K562 (cell line): Measurements from ENCODE around the gene SPATC1L. TPM values are rescaled to one million over a fixed set of nuclear protein-coding genes. Genes with fewer than 3 reads are reported as not detected.
"Not testable (repeated sequence)": the region's sequence is repeated elsewhere in the genome, so short reads cannot be mapped to it uniquely, and the experiment has no call there.

Experiments used
- ATAC-seq: fragments of 200-7000 bp; cut with Tn5 transposase; 3 replicates; pipeline ENCODE4 v1.9.1; 2020; ENCODE audit warnings: moderate library complexity
- BruUV-seq: library from RNA; stranded (reverse); fragments of 400-500 nt; replicated peaks from 2 replicates; lab custom pipeline; 2021; lab: Mats Ljungman, UMichigan
- CTCF ChIA-PET: fragments of 300-600 bp; formaldehyde crosslinking; extraction: SDS; loops from one replicate; lab custom pipeline; 2021; ENCODE audit warnings: low intra/inter-chr PET ratio; lab: Yijun Ruan, JAX
- POLR2A ChIA-PET: fragments of 300-600, 350-650 bp; sonication (Branson Sonifier 250); formaldehyde crosslinking; extraction: SDS; loops from one replicate; lab custom pipeline; 2021; ENCODE audit warnings: antibody characterized with exemption, inconsistent platforms; lab: Yijun Ruan, JAX
- DNase-seq, 4 experiments: peaks; one replicate each; pipeline versions ENCODE4 v3.0.0 to v3.0.0-alpha.2; 2011 to 2018; ENCODE audit warnings: low spot score in 3 of 4, mixed read lengths in 3 of 4; ENCODE audit errors: extremely low read depth in 1 of 4
- FAIRE-seq: peaks from 2 replicates; lab custom pipeline; 2011; peaks lifted over from hg19 to GRCh38; lab: Jason Lieb, UNC
- H2AFZ ChIP-seq: 2 replicates; pipeline ENCODE4 v1.6.0; 2011; ENCODE audit warnings: low read depth, low read length, control low read depth, inconsistent platforms
- H3K27ac ChIP-seq: fragments of 200-600 bp; 3 replicates; pipeline ENCODE4 v1.8.0; 2011; ENCODE audit warnings: low read depth, mild to moderate bottlenecking, control low read depth, inconsistent platforms, low read length, moderate library complexity, mixed read lengths; ENCODE audit errors: extremely low read depth
- H3K27me3 ChIP-seq, 2 experiments: fragments of 300-600 bp in 1 of 2; 2 replicates in 1 of 2; 3 replicates in 1 of 2; pipeline versions ENCODE4 v1.6.0 to v1.8.0; 2011; ENCODE audit warnings: inconsistent platforms in 2 of 2, low read length in 2 of 2, mild to moderate bottlenecking in 1 of 2, mixed read lengths in 1 of 2, moderate library complexity in 1 of 2; ENCODE audit not compliant: control insufficient read depth in 2 of 2, insufficient read depth in 2 of 2
- H3K36me3 ChIP-seq: fragments of 300-600 bp; 3 replicates; pipeline ENCODE4 v1.8.0; 2011; ENCODE audit warnings: mild to moderate bottlenecking, low read length, inconsistent platforms; ENCODE audit not compliant: control insufficient read depth, insufficient read depth
- H3K4me1 ChIP-seq, 2 experiments: fragments of 200-600 bp in 1 of 2; replicated peaks in 1 of 2; 2 replicates in 1 of 2; 3 replicates in 1 of 2; pipeline versions ENCODE4 v1.5.1 to v1.8.0; 2011; ENCODE audit warnings: inconsistent platforms in 2 of 2, low read length in 2 of 2, mild to moderate bottlenecking in 1 of 2, mixed read lengths in 1 of 2, moderate library complexity in 1 of 2; ENCODE audit not compliant: control insufficient read depth in 2 of 2, insufficient read depth in 2 of 2
- H3K4me2 ChIP-seq: 2 replicates; pipeline ENCODE4 v1.6.1; 2011; ENCODE audit warnings: low read length, control low read depth, inconsistent platforms, mixed read lengths; ENCODE audit not compliant: insufficient read depth
- H3K4me3 ChIP-seq: fragments of 200-600 bp; sonication (generic), shearing (Covaris generic); 2 replicates; pipeline ENCODE4 v1.5.1; 2016; ENCODE audit warnings: control low read depth, inconsistent platforms
- H3K79me2 ChIP-seq: fragments of 200-600 bp; 3 replicates; pipeline ENCODE4 v1.8.0; 2011; ENCODE audit warnings: low read length, inconsistent platforms; ENCODE audit not compliant: control insufficient read depth, insufficient read depth
- H3K9ac ChIP-seq, 2 experiments: 2 replicates each; pipeline versions ENCODE4 v1.6.0 to v1.6.1; 2011; ENCODE audit warnings: low read depth in 2 of 2, low read length in 2 of 2, control low read depth in 1 of 2, inconsistent platforms in 1 of 2, mild to moderate bottlenecking in 1 of 2, mixed read lengths in 1 of 2; ENCODE audit not compliant: insufficient read depth in 1 of 2
- H3K9me1 ChIP-seq: one replicate; pipeline ENCODE4 v1.6.0; 2011; ENCODE audit warnings: inconsistent platforms, mild to moderate bottlenecking, low read length, moderate library complexity; ENCODE audit not compliant: control insufficient read depth, insufficient read depth
- H3K9me3 ChIP-seq: replicated peaks from 2 replicates; pipeline ENCODE4 v1.5.1; 2011; ENCODE audit warnings: low read depth, low read length, inconsistent platforms; ENCODE audit not compliant: control insufficient read depth, insufficient read depth
- H4K20me1 ChIP-seq: replicated peaks from 2 replicates; pipeline ENCODE4 v1.6.1; 2011; ENCODE audit warnings: low read length, inconsistent platforms, mixed read lengths; ENCODE audit not compliant: control insufficient read depth, insufficient read depth
- KLF13 ChIP-seq: fragments of 450-650 bp; IDR thresholded peaks from 2 replicates; pipeline ENCODE4 v1.6.1; 2016; ENCODE audit warnings: missing genetic modification characterization, low read depth, mild to moderate bottlenecking, missing compliant biosample characterization, moderate library complexity, borderline replicate concordance
- ZNF263 ChIP-seq: sonication (generic); formaldehyde crosslinking; IDR thresholded peaks from 2 replicates; pipeline ENCODE4 v1.8.0; 2022; ENCODE audit warnings: mild to moderate bottlenecking, missing genetic modification reagents, borderline replicate concordance
- WGBS: fragments of 100-300 bp; shearing (Covaris generic); methylation state at CpG from one replicate; pipeline ENCODE4 v1.1.6; 2016; ENCODE audit warnings: low coverage, mixed read lengths; ENCODE audit not compliant: insufficient coverage; ENCODE audit errors: missing lambda C conversion rate; 5-methylcytosine and 5-hydroxymethylcytosine counted together
- in situ Hi-C: fragments of 300-500 bp; cut with MboI; formaldehyde crosslinking; loops from 4 replicates; pipeline ENCODE4 v1.15.0; 2018; ENCODE audit warnings: inconsistent platforms, mixed read lengths
- intact Hi-C: fragments of 100-400 bp; cut with micrococcal nuclease; formaldehyde crosslinking; loops from 2 replicates; pipeline ENCODE4 v1.14.2; 2022
- polyA plus RNA-seq, 8 experiments: library from polyadenylated mRNA; depleted of rRNA in 4 of 8; stranded (reverse) in 5 of 8; unstranded in 3 of 8; fragments of >200 nt; fragmentation: Nextera tagmentation in 2 of 8; fragmentation: Illumina TruSeq in 1 of 8; extraction: Ambion mirVana in 2 of 8; extraction: Trizol in 1 of 8; gene quantifications; 2 replicates each; pipeline versions ENCODE4 v1.2.1 to v1.2.3, GENCODE V29; 2011 to 2014; ENCODE audit warnings: inconsistent platforms in 1 of 8, missing spikeins in 1 of 8
- total RNA-seq, 7 experiments: library from RNA; depleted of rRNA in 6 of 7; stranded (reverse); fragments of >200 nt in 6 of 7; fragmentation: Illumina TruSeq in 2 of 7; extraction: Trizol in 2 of 7; gene quantifications; 2 replicates each; pipeline versions ENCODE4 v1.2.1 to v1.2.3, GENCODE V29; 2011 to 2021; ENCODE audit warnings: low replicate concordance in 1 of 7

SPATC1L gene
- total and polyA plus RNA-seq, 9 of the 15 experiments (the other 6 are each of a cell fraction or from before 2014, with no cell fraction given) = 0.14 to 121 (median 34.0) TPM; not detected in 1

DNA sequence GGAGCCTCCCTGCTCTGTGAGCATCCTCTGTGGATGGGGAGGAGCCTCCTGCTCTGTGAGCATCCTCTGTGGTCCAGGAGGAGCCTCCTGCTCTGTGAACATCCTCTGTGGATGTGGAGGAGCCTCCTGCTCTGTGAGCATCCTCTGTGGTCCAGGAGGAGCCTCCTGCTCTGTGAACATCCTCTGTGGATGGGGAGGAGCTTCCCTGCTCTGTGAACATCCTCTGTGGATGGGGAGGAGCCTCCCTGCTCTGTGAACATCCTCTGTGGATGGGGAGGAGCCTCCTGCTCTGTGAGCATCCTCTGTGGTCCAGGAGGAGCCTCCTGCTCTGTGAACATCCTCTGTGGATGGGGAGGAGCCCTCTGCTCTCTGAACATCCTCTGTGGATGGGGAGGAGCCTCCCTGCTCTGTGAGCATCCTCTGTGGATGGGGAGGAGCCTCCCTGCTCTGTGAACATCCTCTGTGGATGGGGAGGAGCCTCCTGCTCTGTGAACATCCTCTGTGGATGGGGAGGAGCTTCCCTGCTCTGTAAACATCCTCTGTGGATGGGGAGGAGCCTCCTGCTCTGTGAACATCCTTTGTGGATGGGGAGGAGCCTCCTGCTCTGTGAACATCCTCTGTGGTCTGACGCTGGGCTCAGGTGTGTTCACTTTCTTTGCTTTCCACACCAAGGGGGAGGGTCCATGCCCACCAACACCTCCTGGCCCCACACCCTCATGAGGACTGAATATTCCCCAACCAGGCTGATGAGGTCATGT is 13.6 kb downstream of the SPATC1L start:
- H3K9ac ChIP-seq, in situ Hi-C loops, H3K9me1 ChIP-seq, BruUV-seq, ATAC-seq, DNase-seq, H2AFZ ChIP-seq, H3K27ac ChIP-seq, intact Hi-C loops, FAIRE-seq, H3K27me3 ChIP-seq, CTCF ChIA-PET, H3K9me3 ChIP-seq, POLR2A ChIA-PET, H3K4me3 ChIP-seq, H3K4me2 ChIP-seq: not testable (repeated sequence)
- TF ChIP-seq ZNF263 (CRISPR knock-in tag) = peak; percentile 41; the same call in 1 of the 2 replicates
- H4K20me1 ChIP-seq = peaks cover 17% of the 10 kb centered on the region; the same call in 1 of the 2 replicates
- WGBS = 86% methylated on average over 1 of the region's 1 CpG
- peaks cover 57% of the 10 kb centered on the region for H3K79me2 ChIP-seq
- peaks cover 2 to 26% of the 10 kb centered on the region in 2 experiments; a peak in 4 of 5 replicates for H3K4me1 ChIP-seq
- H3K36me3 ChIP-seq = peaks cover 28% of the 10 kb centered on the region; the same call in 2 of the 3 replicates

DNA sequence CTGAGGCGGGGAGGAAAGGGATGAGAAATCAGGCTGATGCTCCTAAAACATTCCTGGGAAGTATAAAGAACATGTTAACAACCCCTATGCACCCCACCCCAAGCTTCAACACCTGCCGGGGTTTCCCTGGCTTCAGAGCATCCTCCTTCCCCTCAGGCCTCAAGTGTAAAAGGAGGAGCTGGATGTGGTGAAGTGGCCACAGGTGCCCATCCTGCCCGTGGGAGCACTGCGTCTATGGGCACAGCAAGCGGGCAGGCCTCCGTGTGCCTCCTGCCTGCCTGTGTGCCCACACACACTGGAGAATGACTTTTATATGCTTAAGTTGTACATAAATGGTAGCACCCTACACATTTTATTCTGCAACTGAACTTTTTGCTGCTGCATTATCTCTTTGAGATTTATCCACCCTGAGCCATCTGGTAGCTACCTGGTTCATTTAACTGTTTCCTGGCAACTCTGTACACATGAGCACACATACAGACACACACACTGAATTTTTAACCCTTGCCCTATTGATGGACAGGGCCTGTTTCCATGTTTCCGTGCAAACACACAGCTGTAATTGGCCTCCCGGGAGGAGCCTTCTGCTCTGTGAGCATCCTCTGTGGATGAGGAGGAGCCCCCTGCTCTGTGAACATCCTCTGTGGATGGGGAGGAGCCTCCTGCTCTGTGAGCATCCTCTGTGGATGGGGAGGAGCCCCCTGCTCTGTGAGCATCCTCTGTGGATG is 15.4 kb downstream of the SPATC1L start:
- peaks cover 2 to 26% of the 10 kb centered on the region in 2 experiments; a peak in 4 of 5 replicates for H3K4me1 ChIP-seq
- no peak overlapping the region for H3K27ac ChIP-seq
- TF ChIP-seq KLF13 (tag) = no peak
- peak; percentile 71; the same call in 1 of the 2 replicates for TF ChIP-seq ZNF263 (CRISPR knock-in tag)
- FAIRE-seq (no peak), ATAC-seq (no peak), DNase-seq (no peak)
- H2AFZ ChIP-seq = no peak overlapping the region
- intact Hi-C loops (no loop called here), in situ Hi-C loops (no loop called here)
- no peak overlapping the region for H3K4me3 ChIP-seq
- WGBS = 86% methylated on average over 8 of the region's 8 CpGs
- no peak overlapping the region for H3K4me2 ChIP-seq
- H3K9me3 ChIP-seq = no peaks in the 10 kb centered on the region
- peaks cover 17% of the 10 kb centered on the region; the same call in 1 of the 2 replicates for H4K20me1 ChIP-seq
- no peaks in the 10 kb centered on the region for H3K27me3 ChIP-seq
- H3K79me2 ChIP-seq = peaks cover 40% of the 10 kb centered on the region
- no TSS peak for BruUV-seq
- ChIA-PET CTCF (no interaction called here), POLR2A (interaction anchor here (0.6 to 1.0 kb wide), 2 partner anchors 14 to 229 kb away, joined by 3 read pairs; no protein-coding TSS in a partner anchor)
- H3K9me1 ChIP-seq = peaks cover 5% of the 10 kb centered on the region
- peaks cover 36% of the 10 kb centered on the region; the same call in 2 of the 3 replicates for H3K36me3 ChIP-seq
- H3K9ac ChIP-seq = no peak overlapping the region
